K562 (cell line): ENCODE measurements around the gene PTGIS. TPM values are rescaled to one million over a fixed set of nuclear protein-coding genes. Genes with fewer than 3 reads are reported as not detected.

Experiments
- ATAC-seq: fragments of 200-7000 bp; cut with Tn5 transposase; 3 replicates; pipeline ENCODE4 v1.9.1; 2020; ENCODE audit warnings: moderate library complexity
- BruUV-seq: library from RNA; stranded (reverse); fragments of 400-500 nt; replicated peaks from 2 replicates; lab custom pipeline; 2021; lab: Mats Ljungman, UMichigan
- CTCF ChIA-PET: fragments of 300-600 bp; formaldehyde crosslinking; extraction: SDS; loops from one replicate; lab custom pipeline; 2021; ENCODE audit warnings: low intra/inter-chr PET ratio; lab: Yijun Ruan, JAX
- POLR2A ChIA-PET: fragments of 300-600, 350-650 bp; sonication (Branson Sonifier 250); formaldehyde crosslinking; extraction: SDS; loops from one replicate; lab custom pipeline; 2021; ENCODE audit warnings: antibody characterized with exemption, inconsistent platforms; lab: Yijun Ruan, JAX
- DNase-seq, 4 experiments: peaks; one replicate each; pipeline versions ENCODE4 v3.0.0 to v3.0.0-alpha.2; 2011 to 2018; ENCODE audit warnings: low spot score in 3 of 4, mixed read lengths in 3 of 4; ENCODE audit errors: extremely low read depth in 1 of 4
- FAIRE-seq: peaks from 2 replicates; lab custom pipeline; 2011; peaks lifted over from hg19 to GRCh38; lab: Jason Lieb, UNC
- H2AFZ ChIP-seq: 2 replicates; pipeline ENCODE4 v1.6.0; 2011; ENCODE audit warnings: low read depth, low read length, control low read depth, inconsistent platforms
- H3K27ac ChIP-seq: fragments of 200-600 bp; 3 replicates; pipeline ENCODE4 v1.8.0; 2011; ENCODE audit warnings: low read depth, mild to moderate bottlenecking, control low read depth, inconsistent platforms, low read length, moderate library complexity, mixed read lengths; ENCODE audit errors: extremely low read depth
- H3K27me3 ChIP-seq, 2 experiments: fragments of 300-600 bp in 1 of 2; 2 replicates in 1 of 2; 3 replicates in 1 of 2; pipeline versions ENCODE4 v1.6.0 to v1.8.0; 2011; ENCODE audit warnings: inconsistent platforms in 2 of 2, low read length in 2 of 2, mild to moderate bottlenecking in 1 of 2, mixed read lengths in 1 of 2, moderate library complexity in 1 of 2; ENCODE audit not compliant: control insufficient read depth in 2 of 2, insufficient read depth in 2 of 2
- H3K36me3 ChIP-seq: fragments of 300-600 bp; 3 replicates; pipeline ENCODE4 v1.8.0; 2011; ENCODE audit warnings: mild to moderate bottlenecking, low read length, inconsistent platforms; ENCODE audit not compliant: control insufficient read depth, insufficient read depth
- H3K4me1 ChIP-seq, 2 experiments: fragments of 200-600 bp in 1 of 2; replicated peaks in 1 of 2; 2 replicates in 1 of 2; 3 replicates in 1 of 2; pipeline versions ENCODE4 v1.5.1 to v1.8.0; 2011; ENCODE audit warnings: inconsistent platforms in 2 of 2, low read length in 2 of 2, mild to moderate bottlenecking in 1 of 2, mixed read lengths in 1 of 2, moderate library complexity in 1 of 2; ENCODE audit not compliant: control insufficient read depth in 2 of 2, insufficient read depth in 2 of 2
- H3K4me2 ChIP-seq: 2 replicates; pipeline ENCODE4 v1.6.1; 2011; ENCODE audit warnings: low read length, control low read depth, inconsistent platforms, mixed read lengths; ENCODE audit not compliant: insufficient read depth
- H3K4me3 ChIP-seq: fragments of 200-600 bp; sonication (generic), shearing (Covaris generic); 2 replicates; pipeline ENCODE4 v1.5.1; 2016; ENCODE audit warnings: control low read depth, inconsistent platforms
- H3K79me2 ChIP-seq: fragments of 200-600 bp; 3 replicates; pipeline ENCODE4 v1.8.0; 2011; ENCODE audit warnings: low read length, inconsistent platforms; ENCODE audit not compliant: control insufficient read depth, insufficient read depth
- H3K9ac ChIP-seq, 2 experiments: 2 replicates each; pipeline versions ENCODE4 v1.6.0 to v1.6.1; 2011; ENCODE audit warnings: low read depth in 2 of 2, low read length in 2 of 2, control low read depth in 1 of 2, inconsistent platforms in 1 of 2, mild to moderate bottlenecking in 1 of 2, mixed read lengths in 1 of 2; ENCODE audit not compliant: insufficient read depth in 1 of 2
- H3K9me1 ChIP-seq: one replicate; pipeline ENCODE4 v1.6.0; 2011; ENCODE audit warnings: inconsistent platforms, mild to moderate bottlenecking, low read length, moderate library complexity; ENCODE audit not compliant: control insufficient read depth, insufficient read depth
- H3K9me3 ChIP-seq: replicated peaks from 2 replicates; pipeline ENCODE4 v1.5.1; 2011; ENCODE audit warnings: low read depth, low read length, inconsistent platforms; ENCODE audit not compliant: control insufficient read depth, insufficient read depth
- H4K20me1 ChIP-seq: replicated peaks from 2 replicates; pipeline ENCODE4 v1.6.1; 2011; ENCODE audit warnings: low read length, inconsistent platforms, mixed read lengths; ENCODE audit not compliant: control insufficient read depth, insufficient read depth
- AFF1 ChIP-seq, 2 experiments: fragments of 450-650 bp; IDR thresholded peaks; 2 replicates each; pipeline ENCODE4 v1.6.1; 2018; ENCODE audit warnings: mild to moderate bottlenecking in 2 of 2, low read depth in 1 of 2; ENCODE audit not compliant: partially characterized antibody in 2 of 2
- BCOR ChIP-seq: fragments of 450-650 bp; IDR thresholded peaks from 2 replicates; pipeline ENCODE4 v1.6.1; 2016
- CBX2 ChIP-seq: fragments of 200-600 bp; sonication (generic); IDR thresholded peaks from one replicate; pipeline ENCODE4 v1.6.1; 2012; ENCODE audit warnings: mild to moderate bottlenecking, low read length, inconsistent platforms; ENCODE audit not compliant: insufficient read depth, poor library complexity, severe bottlenecking
- CREB1 ChIP-seq, 2 experiments: sonication (generic) in 1 of 2; formaldehyde crosslinking in 1 of 2; IDR thresholded peaks; 2 replicates each; pipeline versions ENCODE4 v1.6.1 to v1.8.0; 2012 to 2022; ENCODE audit warnings: inconsistent platforms in 1 of 2, mild to moderate bottlenecking in 1 of 2, missing genetic modification reagents in 1 of 2, moderate library complexity in 1 of 2
- FOXM1 ChIP-seq, 2 experiments: fragments of 450-650 bp in 1 of 2; sonication (generic) in 1 of 2; formaldehyde crosslinking in 1 of 2; IDR thresholded peaks; 2 replicates each; pipeline versions ENCODE4 v1.6.1 to v1.9.0; 2017 to 2022; ENCODE audit warnings: low read depth in 2 of 2, mild to moderate bottlenecking in 2 of 2, missing genetic modification reagents in 1 of 2, moderate library complexity in 1 of 2
- HDAC6 ChIP-seq: IDR thresholded peaks from 2 replicates; pipeline ENCODE4 v1.6.1; 2012; ENCODE audit warnings: low read depth, mild to moderate bottlenecking, control low read depth, inconsistent platforms, low read length, moderate library complexity
- HNRNPL ChIP-seq: fragments of 200-400 bp; formaldehyde crosslinking; IDR thresholded peaks from 2 replicates; pipeline ENCODE4 v1.6.1; 2017; ENCODE audit warnings: low read depth, mild to moderate bottlenecking, low read length
- MCM5 ChIP-seq: fragments of 450-650 bp; IDR thresholded peaks from 2 replicates; pipeline ENCODE4 v1.6.1; 2016; ENCODE audit warnings: low read depth
- NCOA6 ChIP-seq: fragments of 450-650 bp; IDR thresholded peaks from 2 replicates; pipeline ENCODE4 v1.6.1; 2017; ENCODE audit warnings: mild to moderate bottlenecking
- RBM25 ChIP-seq: fragments of 200-400 bp; formaldehyde crosslinking; IDR thresholded peaks from 2 replicates; pipeline ENCODE4 v1.6.1; 2018; ENCODE audit warnings: low read length, low read depth, moderate library complexity; ENCODE audit not compliant: severe bottlenecking
- SMARCA5 ChIP-seq: fragments of 450-650 bp; IDR thresholded peaks from 2 replicates; pipeline ENCODE4 v1.6.1; 2016
- SMC3 ChIP-seq: conservative IDR thresholded peaks from 2 replicates; pipeline ENCODE4 v1.6.1; 2011; ENCODE audit warnings: low read depth, low read length, improper control_type of control experiment; ENCODE audit not compliant: insufficient read depth
- SNIP1 ChIP-seq: fragments of 450-650 bp; IDR thresholded peaks from 2 replicates; pipeline ENCODE4 v1.7.1; 2017; ENCODE audit warnings: low read depth, mild to moderate bottlenecking
- SREBF2 ChIP-seq: sonication (generic); formaldehyde crosslinking; IDR thresholded peaks from 2 replicates; pipeline ENCODE4 v1.4.0; 2020; ENCODE audit warnings: mild to moderate bottlenecking, missing genetic modification reagents
- SRSF7 ChIP-seq: fragments of 200-400 bp; formaldehyde crosslinking; optimal IDR thresholded peaks from 2 replicates; pipeline ENCODE3; 2017; ENCODE audit warnings: mild to moderate bottlenecking, low read depth, low read length
- ZBED1 ChIP-seq: IDR thresholded peaks from 2 replicates; pipeline ENCODE4 v1.6.1; 2014
- ZNF197 ChIP-seq: fragments of 200-800 bp; sonication (Bioruptor generic); IDR thresholded peaks from 2 replicates; pipeline ENCODE4 v1.6.1; 2016; ENCODE audit warnings: low read depth, missing genetic modification characterization, missing compliant biosample characterization
- ZNF24 ChIP-seq: fragments of 450-650 bp; IDR thresholded peaks from 2 replicates; pipeline ENCODE4 v1.6.1; 2016
- ZNF253 ChIP-seq: fragments of 250-450 bp; sonication (Bioruptor Pico); conservative IDR thresholded peaks from 2 replicates; pipeline ENCODE4 v1.6.1; 2021; ENCODE audit warnings: mild to moderate bottlenecking
- WGBS: fragments of 100-300 bp; shearing (Covaris generic); methylation state at CpG from one replicate; pipeline ENCODE4 v1.1.6; 2016; ENCODE audit warnings: low coverage, mixed read lengths; ENCODE audit not compliant: insufficient coverage; ENCODE audit errors: missing lambda C conversion rate; 5-methylcytosine and 5-hydroxymethylcytosine counted together
- in situ Hi-C: fragments of 300-500 bp; cut with MboI; formaldehyde crosslinking; loops from 4 replicates; pipeline ENCODE4 v1.15.0; 2018; ENCODE audit warnings: inconsistent platforms, mixed read lengths
- intact Hi-C: fragments of 100-400 bp; cut with micrococcal nuclease; formaldehyde crosslinking; loops from 2 replicates; pipeline ENCODE4 v1.14.2; 2022
- polyA plus RNA-seq, 8 experiments: library from polyadenylated mRNA; depleted of rRNA in 4 of 8; stranded (reverse) in 5 of 8; unstranded in 3 of 8; fragments of >200 nt; fragmentation: Nextera tagmentation in 2 of 8; fragmentation: Illumina TruSeq in 1 of 8; extraction: Ambion mirVana in 2 of 8; extraction: Trizol in 1 of 8; gene quantifications; 2 replicates each; pipeline versions ENCODE4 v1.2.1 to v1.2.3, GENCODE V29; 2011 to 2014; ENCODE audit warnings: inconsistent platforms in 1 of 8, missing spikeins in 1 of 8
- total RNA-seq, 7 experiments: library from RNA; depleted of rRNA in 6 of 7; stranded (reverse); fragments of >200 nt in 6 of 7; fragmentation: Illumina TruSeq in 2 of 7; extraction: Trizol in 2 of 7; gene quantifications; 2 replicates each; pipeline versions ENCODE4 v1.2.1 to v1.2.3, GENCODE V29; 2011 to 2021; ENCODE audit warnings: low replicate concordance in 1 of 7

Gene PTGIS
- total and polyA plus RNA-seq, 9 of the 15 experiments (the other 6 are each of a cell fraction or from before 2014, with no cell fraction given) = not detected

GRCh38 chr20:49560646-49561045 lies 7.3 kb downstream of the PTGIS start (continued):
- TF ChIP-seq ZNF24 (no peak), NCOA6 (no peak), ZBED1 (no peak), SNIP1 (no peak), BCOR (peak; percentile 67; the same call in 1 of the 2 replicates), SMARCA5 (peak; percentile 24; the same call in 1 of the 2 replicates), RBM25 (peak; percentile 23)

GRCh38 chr20:49560186-49560585 lies 7.8 kb downstream of the PTGIS start:
- WGBS = 5% methylated on average over 7 of the region's 7 CpGs
- FAIRE-seq (no peak), DNase-seq (no peak), ATAC-seq (no peak)
- in situ Hi-C loops (no loop called here), intact Hi-C loops (no loop called here)
- no peaks in the 10 kb centered on the region for H3K79me2 ChIP-seq
- H3K36me3 ChIP-seq = no peaks in the 10 kb centered on the region
- BruUV-seq = no TSS peak
- H3K4me1 ChIP-seq = peaks cover 4 to 6% of the 10 kb centered on the region in 2 experiments
- no peak overlapping the region for H3K9ac ChIP-seq
- H4K20me1 ChIP-seq = no peaks in the 10 kb centered on the region; the same call in none of the 2 replicates
- no peaks in the 10 kb centered on the region for H3K9me1 ChIP-seq
- H3K27me3 ChIP-seq = peaks cover 4 to 37% of the 10 kb centered on the region in 2 experiments; a peak in 4 of 5 replicates
- no peak overlapping the region for H3K4me3 ChIP-seq
- CTCF ChIA-PET = no interaction called here
- H2AFZ ChIP-seq = no peak overlapping the region
- POLR2A ChIA-PET = interaction anchor here (2.0 kb wide), 1 partner anchor 10 kb away, joined by 7 read pairs; no protein-coding TSS in a partner anchor
- no peak overlapping the region for H3K27ac ChIP-seq
- H3K4me2 ChIP-seq = no peak overlapping the region
- H3K9me3 ChIP-seq = no peaks in the 10 kb centered on the region; the same call in 1 of the 2 replicates
- no peak for TF ChIP-seq MCM5
- TF ChIP-seq FOXM1 (IDR thresholded peaks at IDR 0.05; ENCODE audit: low read depth) = no peak
- TF ChIP-seq FOXM1 (CRISPR knock-in tag; IDR thresholded peaks at IDR 0.05; ENCODE audit: low read depth) = no peak
- TF ChIP-seq CBX2 = no peak
- no peak for TF ChIP-seq SREBF2
- TF ChIP-seq AFF1 (IDR thresholded peaks at IDR 0.05; ENCODE audit: low read depth in 1 of 2, partially characterized antibody in 2 of 2) = no peak
- TF ChIP-seq ZNF253 (CRISPR knock-in tag) = no peak
- no peak for TF ChIP-seq CREB1 (IDR thresholded peaks at IDR 0.05)
- no peak for TF ChIP-seq CREB1 (CRISPR knock-in tag; IDR thresholded peaks at IDR 0.05)
- TF ChIP-seq ZNF197 (CRISPR knock-in tag) = no peak
- no peak for TF ChIP-seq SMC3
- TF ChIP-seq HDAC6 = no peak
- no peak for TF ChIP-seq SRSF7
- TF ChIP-seq HNRNPL = no peak
